Testis (tissue), 2 donors: ENCODE results near the gene IDI2.
"Not testable (repeated sequence)": the region's sequence is repeated elsewhere in the genome, so short reads cannot be mapped to it uniquely, and the experiment has no call there.

Source experiments
- CTCF ChIP-seq, 3 experiments: fragments of 450-650 bp in 2 of 3; fragments of 200-600 bp in 1 of 3; sonication (generic) in 1 of 3; IDR thresholded peaks; one replicate each; pipeline ENCODE4 v1.5.1; 2016 to 2019; ENCODE audit warnings: antibody characterized with exemption in 3 of 3, mild to moderate bottlenecking in 2 of 3, moderate library complexity in 1 of 3
- POLR2A ChIP-seq: fragments of 450-650 bp; IDR thresholded peaks from one replicate; pipeline ENCODE4 v1.6.1; 2017; ENCODE audit warnings: antibody characterized with exemption, mild to moderate bottlenecking, moderate library complexity

GRCh38 chr10:1066734-1067133 lies 41.1 kb upstream of the IDI2 start:
- TF ChIP-seq POLR2A; CTCF (IDR thresholded peaks at IDR 0.05): not testable (repeated sequence)
